Measurements from ENCODE around the gene HOXB2. TPM values are rescaled to one million over a fixed set of nuclear protein-coding genes. Genes with fewer than 3 reads are reported as not detected.
A peak's percentile ranks its signal among the peaks of the same experiment; 100 is the strongest.

HOXB2 gene
- total and polyA plus RNA-seq, 9 of the 15 experiments (the other 6 are each of a cell fraction or from before 2014, with no cell fraction given) = 2.1 to 97.7 (median 21.2) TPM

- TF ChIP-seq VEZF1 (CRISPR knock-in tag; IDR thresholded peaks at IDR 0.05) = peak; percentile 55
- peak in 1 of 2 experiments; percentile 79; a peak in 2 of 4 replicates for TF ChIP-seq TBL1XR1 (IDR thresholded peaks at IDR 0.05; ENCODE audit: low read length in 2 of 2)
- TF ChIP-seq ZNF707 (CRISPR knock-in tag; conservative IDR thresholded peaks at IDR 0.05) = no peak
- TF ChIP-seq CHD2 (IDR thresholded peaks at IDR 0.05; ENCODE audit: low read depth, low read length) = peak; percentile 38; the same call in 1 of the 2 replicates
- TF ChIP-seq HDAC3 (IDR thresholded peaks at IDR 0.05; ENCODE audit: borderline replicate concordance, partially characterized antibody) = peak; percentile 33
- TF ChIP-seq PRDM10 (IDR thresholded peaks at IDR 0.05; ENCODE audit: partially characterized antibody) = peak; percentile 52
- TF ChIP-seq ZBTB7A (IDR thresholded peaks at IDR 0.05; ENCODE audit: borderline replicate concordance, control insufficient read depth, low read depth, low read length) = peak; percentile 98
- peak; percentile 74 for TF ChIP-seq PKNOX1 (IDR thresholded peaks at IDR 0.05)
- TF ChIP-seq NFRKB (IDR thresholded peaks at IDR 0.05; ENCODE audit: low read depth) = peak; percentile 49; the same call in 1 of the 2 replicates
- TF ChIP-seq MEF2A (IDR thresholded peaks at IDR 0.05; ENCODE audit: control insufficient read depth, low read depth, low read length) = peak; percentile 42; the same call in 1 of the 2 replicates
- peak; percentile 51; the same call in 1 of the 2 replicates for TF ChIP-seq ZBTB2 (IDR thresholded peaks at IDR 0.05)
- no peak; a peak in 1 of 4 replicates for TF ChIP-seq FOXK2 (conservative IDR thresholded peaks at IDR 0.05 in 1 of 2, IDR thresholded peaks at IDR 0.05 in 1 of 2; ENCODE audit: low read depth in 2 of 2)
- TF ChIP-seq ZNF592 (IDR thresholded peaks at IDR 0.05) = peak; percentile 85
- peak; percentile 55; the same call in 1 of the 2 replicates for TF ChIP-seq NCOA6 (IDR thresholded peaks at IDR 0.05)
- TF ChIP-seq CTBP1 (IDR thresholded peaks at IDR 0.05; ENCODE audit: borderline replicate concordance) = no peak; the same call in 1 of the 2 replicates
Measured at GRCh38 chr17:48522031-48522653, 22.8 kb downstream of the HOXB2 start (continued).
